Ureter (tissue), 1 donor: ENCODE data around the gene CDC20. TPM values are rescaled to one million over a fixed set of nuclear protein-coding genes. Genes with fewer than 3 reads are reported as not detected.
A peak's percentile ranks its signal among the peaks of the same experiment; 100 is the strongest.
"Not testable (repeated sequence)": the region's sequence is repeated elsewhere in the genome, so short reads cannot be mapped to it uniquely, and the experiment has no call there.

Source experiments
- DNase-seq: peaks from one replicate; pipeline ENCODE4 v3.0.0-alpha.2; 2020; ENCODE audit warnings: low spot score
- total RNA-seq: library from RNA; stranded (reverse); gene quantifications from one replicate; pipeline ENCODE4 v1.2.4, GENCODE V29; 2023
- donor health status: DM: yes; HTN: yes; CAD: no.

Gene CDC20
- total RNA-seq, 1 donor from 2014 or later = 2.0 TPM

- no peak for DNase-seq
These were observed 548 bp upstream of the CDC20 start for GRCh38 chr1:43358121-43358745.

GRCh38 chr1:43359696-43360095 lies 915 bp downstream of the CDC20 start:
- DNase-seq = no peak

- no peak for DNase-seq
These were observed 1.8 kb downstream of the CDC20 start for GRCh38 chr1:43360616-43361015.

GRCh38 chr1:43363283-43363934 lies 4.6 kb downstream of the CDC20 start:
- DNase-seq = no peak

- no peak for DNase-seq
These were observed 5.2 kb downstream of the CDC20 start for GRCh38 chr1:43363935-43364525.

- no peak for DNase-seq
These were observed 6.9 kb downstream of the CDC20 start for GRCh38 chr1:43365678-43366077.

- peak; percentile 87 for DNase-seq
These were observed 7.4 kb downstream of the CDC20 start for GRCh38 chr1:43366179-43366578.

- DNase-seq = no peak
These were observed 7.8 kb downstream of the CDC20 start for GRCh38 chr1:43366601-43367025.

- peak; percentile 60 for DNase-seq
These were observed 8.5 kb downstream of the CDC20 start for GRCh38 chr1:43367026-43367903.

GRCh38 chr1:43367904-43368645 lies 9.3 kb downstream of the CDC20 start, which contains the start of gene ELOVL1:
Gene ELOVL1, minus strand, starts transcription at chr1:43368011. Its CDS starts 2,402 bp downstream, at chr1:43365609.
- peak; percentile 94 for DNase-seq

GRCh38 chr1:43368646-43369020 lies 9.9 kb downstream of the CDC20 start:
- DNase-seq = no peak

GRCh38 chr1:43369779-43370178 lies 11.0 kb downstream of the CDC20 start:
- DNase-seq = not testable (repeated sequence)

- DNase-seq = no peak
These were observed 11.8 kb downstream of the CDC20 start for GRCh38 chr1:43370564-43370963.

GRCh38 chr1:43372172-43372571 lies 13.4 kb downstream of the CDC20 start:
- DNase-seq = no peak

- DNase-seq = no peak
These were observed 14.5 kb downstream of the CDC20 start for GRCh38 chr1:43373066-43373940.

- DNase-seq = no peak
These were observed 18.0 kb downstream of the CDC20 start for GRCh38 chr1:43376723-43377235.

GRCh38 chr1:43377831-43378230 lies 19.1 kb downstream of the CDC20 start:
- DNase-seq = no peak

- DNase-seq = no peak
These were observed 20.7 kb downstream of the CDC20 start for GRCh38 chr1:43379476-43379875.

- DNase-seq = no peak
These were observed 22.8 kb downstream of the CDC20 start for GRCh38 chr1:43381612-43382011.
